Activated CD8-positive, alpha-beta T cell treated with anti-CD3 and anti-CD28 coated beads for 36 hours (primary cell): ENCODE results near the gene SKAP1. TPM values are rescaled to one million over a fixed set of nuclear protein-coding genes. Genes with fewer than 3 reads are reported as not detected.

Experiments
- ATAC-seq: fragments of 200-7000 bp; cut with Tn5 transposase; one replicate; pipeline ENCODE4 v1.10.0; 2021; ENCODE audit warnings: mild to moderate bottlenecking, moderate library complexity
- CTCF ChIA-PET: fragments of 350-600 bp; sonication (Branson Sonifier 250); formaldehyde crosslinking; loops from one replicate; lab custom pipeline; 2021; ENCODE audit warnings: antibody characterized with exemption; lab: Charles Lee
- POLR2A ChIA-PET: fragments of 350-600 bp; sonication (Branson Sonifier 250); formaldehyde crosslinking; loops from one replicate; lab custom pipeline; 2021; ENCODE audit warnings: antibody characterized with exemption; lab: Charles Lee
- DNase-seq: peaks from one replicate; pipeline ENCODE4 v3.0.0-alpha.2; 2020
- H3K27ac Mint-ChIP-seq: one replicate; pipeline ENCODE4 v1.8.0; 2021; ENCODE audit warnings: mild to moderate bottlenecking, mixed read lengths
- H3K27me3 Mint-ChIP-seq: one replicate; pipeline ENCODE4 v1.8.0; 2021; ENCODE audit warnings: mixed read lengths
- H3K36me3 Mint-ChIP-seq: one replicate; pipeline ENCODE4 v1.8.0; 2021; ENCODE audit warnings: low read depth, mixed read lengths
- H3K4me1 Mint-ChIP-seq: one replicate; pipeline ENCODE4 v1.8.0; 2021; ENCODE audit warnings: low read depth, mixed read lengths
- H3K4me3 Mint-ChIP-seq: one replicate; pipeline ENCODE4 v1.8.0; 2021; ENCODE audit warnings: mild to moderate bottlenecking, moderate library complexity, mixed read lengths
- H3K9me3 Mint-ChIP-seq: one replicate; pipeline ENCODE4 v1.8.0; 2021; ENCODE audit warnings: mixed read lengths
- CTCF ChIP-seq: fragments of 200-600 bp; IDR thresholded peaks from one replicate; pipeline ENCODE4 v1.8.0; 2022; ENCODE audit warnings: antibody characterized with exemption, mild to moderate bottlenecking
- intact Hi-C: fragments of 100-400 bp; cut with micrococcal nuclease; formaldehyde crosslinking; loops from one replicate; pipeline ENCODE4 v1.10.0; 2022
- total RNA-seq, 2 experiments: library from RNA; stranded (reverse); gene quantifications; one replicate each; pipeline ENCODE4 v1.2.3, GENCODE V29; 2021

The SKAP1 gene
- total RNA-seq, 2 experiments from 2014 or later: 73.9 to 81.3 TPM

DNA sequence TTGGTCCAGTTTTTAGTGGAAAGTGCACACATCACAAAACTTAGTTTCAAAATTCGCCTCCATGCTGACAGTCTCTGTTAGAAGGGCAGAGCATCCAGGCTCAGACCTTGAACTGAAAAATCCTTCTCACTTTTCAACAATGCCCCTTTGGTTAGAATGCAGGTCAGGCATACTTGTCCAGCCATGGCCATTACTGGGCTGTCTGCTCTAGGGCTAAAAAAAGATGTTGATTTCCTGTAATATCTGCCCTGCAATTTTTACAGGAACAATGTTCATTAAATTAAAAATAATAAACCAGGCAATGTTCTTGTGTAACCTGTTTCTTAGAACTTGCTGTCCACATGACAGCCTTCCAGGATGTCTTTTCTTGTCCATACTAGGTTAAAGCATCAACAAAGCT is 200.1 kb downstream of the SKAP1 start:
- Mint-ChIP-seq H3K27ac (no peak overlapping the region), H3K9me3 (no peaks in the 10 kb centered on the region), H3K4me3 (no peak overlapping the region), H3K36me3 (peaks cover 7% of the 10 kb centered on the region), H3K27me3 (no peaks in the 10 kb centered on the region), H3K4me1 (peaks cover 7% of the 10 kb centered on the region)
- ATAC-seq (no peak), DNase-seq (no peak)
- TF ChIP-seq CTCF: no peak
- intact Hi-C loops: no loop called here
- ChIA-PET CTCF (no interaction called here), POLR2A (no interaction called here)

- ATAC-seq (no peak), DNase-seq (no peak)
- H3K9me3 Mint-ChIP-seq: no peaks in the 10 kb centered on the region
- ChIA-PET POLR2A (no interaction called here), CTCF (interaction anchor here (0.8 to 3.5 kb wide), 5 partner anchors 12 to 80 kb away, joined by 3 to 23 read pairs (median 5); no protein-coding TSS in a partner anchor)
- no peak overlapping the region for H3K4me3 Mint-ChIP-seq
- no peak for TF ChIP-seq CTCF
- no peak overlapping the region for H3K27ac Mint-ChIP-seq
- H3K4me1 Mint-ChIP-seq: peaks cover 19% of the 10 kb centered on the region
- peaks cover 1% of the 10 kb centered on the region for H3K36me3 Mint-ChIP-seq
- intact Hi-C loops: no loop called here
- H3K27me3 Mint-ChIP-seq: no peaks in the 10 kb centered on the region
Observed at GRCh38 chr17:48228720-48229119, 201.3 kb downstream of the SKAP1 start.

- Mint-ChIP-seq H3K4me3 (no peak overlapping the region), H3K4me1 (peaks cover 21% of the 10 kb centered on the region), H3K27ac (no peak overlapping the region), H3K27me3 (no peaks in the 10 kb centered on the region), H3K9me3 (no peaks in the 10 kb centered on the region), H3K36me3 (peaks cover 1% of the 10 kb centered on the region)
- TF ChIP-seq CTCF: no peak
- CTCF ChIA-PET: interaction anchor here (0.9 to 3.5 kb wide), 3 partner anchors 9 to 367 kb away, joined by 3 to 23 read pairs (median 5); no protein-coding TSS in a partner anchor
- no peak for DNase-seq
- POLR2A ChIA-PET: no interaction called here
- ATAC-seq: no peak
- intact Hi-C loops: no loop called here
Observed at GRCh38 chr17:48225725-48226567, 204.1 kb downstream of the SKAP1 start.

DNA sequence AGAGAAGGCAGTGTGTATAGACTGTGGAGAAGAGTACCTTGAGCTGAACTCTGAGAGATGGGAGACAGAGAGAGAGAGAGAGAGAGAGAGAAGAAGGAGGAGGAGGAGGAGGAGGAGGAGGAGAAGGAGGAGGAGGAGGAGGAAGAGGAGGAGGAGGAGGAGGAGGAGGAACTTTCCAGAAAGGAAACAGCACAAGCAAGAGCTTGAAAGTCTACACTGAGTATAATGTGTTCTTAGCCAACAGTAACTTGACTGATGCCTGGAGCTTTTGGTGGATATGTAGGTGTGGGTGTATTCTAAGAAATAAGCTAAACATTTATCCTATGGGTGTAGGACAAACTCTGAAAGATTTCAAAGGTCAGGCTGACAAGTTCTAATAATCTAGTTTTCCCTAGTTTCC is 206.1 kb downstream of the SKAP1 start:
- no peak for TF ChIP-seq CTCF
- no peaks in the 10 kb centered on the region for H3K27me3 Mint-ChIP-seq
- no peak overlapping the region for H3K27ac Mint-ChIP-seq
- ATAC-seq (no peak), DNase-seq (no peak)
- ChIA-PET POLR2A (interaction anchor here (0.5 to 1.0 kb wide), 2 partner anchors 8 to 31 kb away, joined by 4 read pairs; no protein-coding TSS in a partner anchor), CTCF (interaction anchor here (0.7 to 1.1 kb wide), 3 partner anchors 41 to 432 kb away, joined by 3 read pairs; partner anchors contain the start of gene HOXB5)
- intact Hi-C loops: no loop called here
- no peak overlapping the region for H3K4me3 Mint-ChIP-seq
- H3K36me3 Mint-ChIP-seq: peaks cover 3% of the 10 kb centered on the region
- H3K9me3 Mint-ChIP-seq: no peaks in the 10 kb centered on the region
- peaks cover 27% of the 10 kb centered on the region for H3K4me1 Mint-ChIP-seq

GRCh38 chr17:48219617-48220016 is 210.4 kb downstream of the SKAP1 start:
- POLR2A ChIA-PET: interaction anchor here (0.7 kb wide), 1 partner anchor 344 kb away, joined by 5 read pairs; no protein-coding TSS in a partner anchor
- CTCF ChIA-PET: interaction anchor here (1.1 kb wide), 1 partner anchor 88 kb away, joined by 3 read pairs; no protein-coding TSS in a partner anchor
- Mint-ChIP-seq H3K27ac (no peak overlapping the region), H3K9me3 (no peaks in the 10 kb centered on the region), H3K36me3 (peaks cover 6% of the 10 kb centered on the region), H3K4me1 (peaks cover 22% of the 10 kb centered on the region), H3K4me3 (no peak overlapping the region), H3K27me3 (no peaks in the 10 kb centered on the region)
- ATAC-seq (no peak), DNase-seq (no peak)
- intact Hi-C loops: no loop called here
- TF ChIP-seq CTCF: no peak
